ENCODE data around the gene MTHFSD.
A peak's percentile ranks its signal among the peaks of the same experiment; 100 is the strongest.

The MTHFSD gene

DNA sequence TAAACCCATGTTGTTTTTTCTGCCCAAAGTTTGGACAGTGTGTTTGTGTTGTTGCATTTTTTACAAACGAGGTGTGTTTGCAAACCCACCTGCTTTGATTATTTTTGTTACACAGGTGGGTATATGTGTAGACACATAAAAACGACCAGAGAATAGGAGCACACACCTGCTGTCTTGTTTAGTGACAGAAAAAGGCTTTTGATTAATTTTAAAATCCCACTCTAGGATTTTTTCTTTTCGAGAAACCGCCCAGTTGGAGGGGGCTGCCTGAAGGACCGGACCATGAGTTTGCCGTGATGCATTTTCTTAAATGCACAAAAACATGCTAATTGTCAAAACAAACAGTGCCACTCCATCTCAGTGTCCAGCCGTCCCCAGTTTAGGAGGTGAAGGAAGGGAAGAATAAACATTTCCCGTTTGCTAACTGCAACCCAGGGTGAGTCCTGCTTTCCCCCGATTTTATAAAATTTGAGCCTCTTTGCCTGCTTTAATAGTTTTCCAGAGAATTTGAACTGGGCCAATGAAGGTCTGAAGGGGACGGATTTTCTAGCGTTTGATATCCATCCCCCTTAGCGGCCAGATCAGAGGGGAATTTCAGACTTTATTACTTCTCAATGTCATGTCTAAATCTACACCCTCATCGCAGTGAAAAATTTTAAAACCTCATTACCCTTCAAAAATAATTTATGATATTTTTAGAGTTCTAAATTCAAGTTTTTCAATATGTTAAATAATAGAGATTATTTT lies 14.8 kb upstream of the MTHFSD start:
- no peak for DNase-seq

DNA sequence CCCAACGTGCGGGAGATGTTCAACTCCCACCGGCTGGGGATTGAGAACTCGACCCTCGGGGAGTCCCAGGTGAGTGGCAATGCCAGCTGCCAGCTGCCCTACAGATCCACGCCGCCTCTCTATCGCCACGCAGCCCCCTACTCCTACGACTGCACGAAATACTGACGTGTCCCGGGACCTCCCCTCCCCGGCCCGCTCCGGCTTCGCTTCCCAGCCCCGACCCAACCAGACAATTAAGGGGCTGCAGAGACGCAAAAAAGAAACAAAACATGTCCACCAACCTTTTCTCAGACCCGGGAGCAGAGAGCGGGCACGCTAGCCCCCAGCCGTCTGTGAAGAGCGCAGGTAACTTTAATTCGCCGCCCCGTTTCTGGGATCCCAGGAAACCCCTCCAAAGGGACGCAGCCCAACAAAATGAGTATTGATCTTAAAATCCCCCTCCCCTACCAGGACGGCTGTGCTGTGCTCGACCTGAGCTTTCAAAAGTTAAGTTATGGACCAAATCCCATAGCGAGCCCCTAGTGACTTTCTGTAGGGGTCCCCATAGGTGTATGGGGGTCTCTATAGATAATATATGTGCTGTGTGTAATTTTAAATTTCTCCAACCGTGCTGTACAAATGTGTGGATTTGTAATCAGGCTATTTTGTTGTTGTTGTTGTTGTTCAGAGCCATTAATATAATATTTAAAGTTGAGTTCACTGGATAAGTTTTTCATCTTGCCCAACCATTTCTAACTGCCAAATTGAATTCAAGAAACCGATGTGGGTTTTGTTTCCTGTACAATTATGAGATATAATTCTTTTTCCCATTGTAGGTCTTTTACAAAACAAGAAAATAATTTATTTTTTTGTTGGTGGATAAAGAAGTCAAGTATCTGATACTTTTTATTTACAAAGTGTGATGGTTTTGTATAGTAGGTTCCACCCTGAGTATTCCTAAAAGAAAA lies 13.9 kb upstream of the MTHFSD start:
- DNase-seq, result no peak

DNA sequence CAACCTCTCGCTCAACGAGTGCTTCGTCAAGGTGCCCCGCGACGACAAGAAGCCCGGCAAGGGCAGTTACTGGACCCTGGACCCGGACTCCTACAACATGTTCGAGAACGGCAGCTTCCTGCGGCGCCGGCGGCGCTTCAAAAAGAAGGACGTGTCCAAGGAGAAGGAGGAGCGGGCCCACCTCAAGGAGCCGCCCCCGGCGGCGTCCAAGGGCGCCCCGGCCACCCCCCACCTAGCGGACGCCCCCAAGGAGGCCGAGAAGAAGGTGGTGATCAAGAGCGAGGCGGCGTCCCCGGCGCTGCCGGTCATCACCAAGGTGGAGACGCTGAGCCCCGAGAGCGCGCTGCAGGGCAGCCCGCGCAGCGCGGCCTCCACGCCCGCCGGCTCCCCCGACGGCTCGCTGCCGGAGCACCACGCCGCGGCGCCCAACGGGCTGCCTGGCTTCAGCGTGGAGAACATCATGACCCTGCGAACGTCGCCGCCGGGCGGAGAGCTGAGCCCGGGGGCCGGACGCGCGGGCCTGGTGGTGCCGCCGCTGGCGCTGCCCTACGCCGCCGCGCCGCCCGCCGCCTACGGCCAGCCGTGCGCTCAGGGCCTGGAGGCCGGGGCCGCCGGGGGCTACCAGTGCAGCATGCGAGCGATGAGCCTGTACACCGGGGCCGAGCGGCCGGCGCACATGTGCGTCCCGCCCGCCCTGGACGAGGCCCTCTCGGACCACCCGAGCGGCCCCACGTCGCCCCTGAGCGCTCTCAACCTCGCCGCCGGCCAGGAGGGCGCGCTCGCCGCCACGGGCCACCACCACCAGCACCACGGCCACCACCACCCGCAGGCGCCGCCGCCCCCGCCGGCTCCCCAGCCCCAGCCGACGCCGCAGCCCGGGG lies 12.9 kb upstream of the MTHFSD start:
- DNase-seq, result peak; percentile 56

DNA sequence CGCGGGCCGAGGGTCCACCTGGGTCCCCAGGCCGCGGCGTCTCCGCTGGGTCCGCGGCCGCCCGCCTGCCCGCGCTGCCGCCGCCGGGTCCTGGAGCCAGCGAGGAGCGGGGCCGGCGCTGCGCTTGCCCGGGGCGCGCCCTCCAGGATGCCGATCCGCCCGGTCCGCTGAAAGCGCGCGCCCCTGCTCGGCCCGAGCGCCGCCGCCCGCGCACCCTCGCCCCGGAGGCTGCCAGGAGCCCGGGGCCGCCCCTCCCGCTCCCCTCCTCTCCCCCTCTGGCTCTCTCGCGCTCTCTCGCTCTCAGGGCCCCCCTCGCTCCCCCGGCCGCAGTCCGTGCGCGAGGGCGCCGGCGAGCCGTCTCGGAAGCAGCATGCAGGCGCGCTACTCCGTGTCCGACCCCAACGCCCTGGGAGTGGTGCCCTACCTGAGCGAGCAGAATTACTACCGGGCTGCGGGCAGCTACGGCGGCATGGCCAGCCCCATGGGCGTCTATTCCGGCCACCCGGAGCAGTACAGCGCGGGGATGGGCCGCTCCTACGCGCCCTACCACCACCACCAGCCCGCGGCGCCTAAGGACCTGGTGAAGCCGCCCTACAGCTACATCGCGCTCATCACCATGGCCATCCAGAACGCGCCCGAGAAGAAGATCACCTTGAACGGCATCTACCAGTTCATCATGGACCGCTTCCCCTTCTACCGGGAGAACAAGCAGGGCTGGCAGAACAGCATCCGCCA lies 12.1 kb upstream of the MTHFSD start:
- peak; percentile 82 for DNase-seq

DNA sequence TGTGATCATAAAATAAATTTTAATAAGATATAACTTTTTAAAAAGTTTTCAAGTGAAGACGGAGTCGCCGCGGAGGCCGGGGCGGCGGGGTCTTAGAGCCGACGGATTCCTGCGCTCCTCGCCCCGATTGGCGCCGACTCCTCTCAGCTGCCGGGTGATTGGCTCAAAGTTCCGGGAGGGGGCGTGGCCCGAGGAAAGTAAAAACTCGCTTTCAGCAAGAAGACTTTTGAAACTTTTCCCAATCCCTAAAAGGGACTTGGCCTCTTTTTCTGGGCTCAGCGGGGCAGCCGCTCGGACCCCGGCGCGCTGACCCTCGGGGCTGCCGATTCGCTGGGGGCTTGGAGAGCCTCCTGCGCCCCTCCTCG lies 11.5 kb upstream of the MTHFSD start, which contains the start of gene FOXC2:
TSS of gene FOXC2 (plus strand) at position 229 of the 365 bp plus-strand sequence. CDS start 507 bp downstream, outside the sequence.
- peak; percentile 97 for DNase-seq

DNA sequence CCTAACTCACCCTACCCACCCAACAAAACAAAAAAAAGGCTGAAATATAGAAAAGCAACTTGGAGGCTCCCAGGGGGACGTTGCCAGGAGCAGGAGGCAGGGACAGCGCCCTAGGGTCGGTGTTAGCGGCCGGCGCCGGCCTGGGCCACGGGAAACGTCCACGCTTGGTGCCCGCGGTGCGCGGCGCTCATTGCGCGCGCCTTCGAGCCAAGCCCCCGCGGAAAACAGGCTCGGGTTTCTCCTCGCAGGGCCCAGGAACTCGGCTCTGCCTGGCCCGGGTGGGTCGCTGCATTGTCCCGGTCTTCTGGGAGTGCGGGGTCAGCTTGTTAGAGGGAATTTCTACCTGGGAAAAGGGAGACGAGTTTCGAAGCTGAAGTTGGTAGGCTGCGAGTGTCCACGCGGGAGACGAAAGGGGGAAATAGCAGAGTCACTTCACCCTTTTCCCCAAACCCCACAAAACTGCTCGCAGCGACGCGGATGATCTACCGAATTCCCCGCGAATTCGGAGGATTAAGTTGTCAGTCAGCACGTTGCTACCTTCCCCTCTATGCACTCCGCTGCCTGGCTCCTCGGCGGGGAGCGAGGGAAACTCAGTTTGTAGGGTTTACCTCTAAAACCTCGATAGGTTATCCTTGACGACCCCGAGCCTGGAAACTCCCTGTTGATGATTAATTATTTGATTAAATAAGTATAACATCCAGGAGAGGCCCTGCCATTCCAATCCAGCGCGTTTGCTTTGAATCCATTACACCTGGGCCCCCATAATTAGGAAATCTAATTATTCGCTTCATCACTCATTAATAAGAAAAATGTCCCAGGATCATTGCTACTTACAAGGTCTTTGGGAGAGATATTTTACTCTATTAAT lies 10.8 kb upstream of the MTHFSD start:
- no peak for DNase-seq

DNA sequence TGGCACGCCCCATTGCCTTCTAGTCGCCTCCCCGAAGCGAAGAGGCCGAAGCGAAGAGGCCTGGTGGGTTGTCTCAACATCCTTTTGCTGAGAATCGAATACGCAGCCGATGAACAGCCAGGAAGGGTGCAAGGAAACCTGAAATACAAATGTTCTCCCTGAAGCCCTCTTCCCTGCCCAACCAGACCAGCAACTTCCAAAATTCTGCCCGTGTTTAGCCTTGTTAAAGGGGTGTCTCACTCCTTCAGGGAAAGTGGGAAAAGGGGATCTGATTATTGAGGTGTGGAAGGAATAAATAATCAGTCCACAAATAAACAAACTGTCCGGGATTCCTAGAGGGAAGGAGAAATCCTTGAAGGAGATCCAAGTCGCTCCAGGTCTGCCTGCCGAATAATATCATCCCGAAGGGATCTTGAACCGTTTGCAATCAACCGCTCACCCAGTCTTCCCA lies 10.2 kb upstream of the MTHFSD start:
- DNase-seq, result no peak

DNA sequence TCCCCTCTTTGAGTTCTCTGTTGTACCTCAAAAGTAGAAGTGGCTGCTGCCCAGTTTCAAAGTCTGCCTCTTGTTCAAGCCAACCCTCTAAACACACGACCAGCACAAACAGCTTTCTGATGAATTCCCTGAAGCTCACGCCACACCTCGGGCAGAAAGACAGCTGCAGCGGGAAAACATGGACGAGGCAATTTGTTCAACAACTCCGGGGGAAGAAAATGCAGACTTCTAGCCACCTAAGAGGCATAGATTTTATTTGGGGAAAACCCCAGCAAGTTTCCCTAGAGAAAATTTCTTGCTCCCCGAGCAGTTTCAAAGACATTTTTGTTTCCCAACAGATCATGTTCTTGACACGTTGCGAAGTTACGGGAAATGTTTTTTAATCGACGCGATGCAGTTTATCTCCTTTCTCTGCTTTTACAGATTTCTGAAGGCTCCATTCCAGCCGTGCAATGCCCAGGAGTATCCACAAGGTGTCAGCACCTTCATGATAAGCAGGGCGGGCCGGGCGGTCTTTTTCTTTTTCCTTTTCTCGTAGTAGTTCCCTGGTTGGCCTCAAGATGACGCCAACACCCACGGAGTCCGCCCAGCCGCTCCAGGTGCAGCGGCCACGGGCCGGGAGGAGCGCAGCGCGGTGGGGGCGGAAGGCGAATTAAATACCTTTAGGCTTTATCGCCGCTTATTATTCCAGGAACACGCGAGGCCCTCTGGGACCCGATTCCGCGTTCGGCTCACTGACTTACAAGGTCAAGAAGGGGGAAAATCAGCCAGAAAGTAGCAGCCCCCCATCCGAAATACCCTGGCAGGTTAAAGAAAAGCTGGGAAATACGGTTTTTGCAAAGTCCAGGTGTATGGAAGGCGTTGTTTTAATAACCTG lies 8.7 kb upstream of the MTHFSD start:
- peak; percentile 89 for DNase-seq

DNA sequence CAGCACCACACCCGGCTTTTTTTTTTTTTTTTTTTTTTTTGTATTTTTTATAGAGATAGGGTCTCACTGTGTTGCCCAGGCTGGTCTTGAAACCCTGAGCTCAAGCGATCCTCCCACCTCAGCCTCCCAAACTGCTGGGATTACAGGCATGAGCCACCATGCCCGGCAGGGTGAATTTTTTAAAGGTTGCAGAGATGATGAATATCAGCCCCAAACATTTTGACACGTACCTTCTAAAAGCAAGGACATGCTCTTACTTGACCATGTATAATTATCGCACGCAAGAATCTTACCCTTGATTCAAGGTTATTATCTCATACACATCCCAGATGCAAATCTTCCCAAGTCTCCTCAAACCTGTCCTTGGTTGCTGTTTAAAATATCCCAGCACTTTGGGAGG lies 7.3 kb upstream of the MTHFSD start:
- no peak for DNase-seq

DNA sequence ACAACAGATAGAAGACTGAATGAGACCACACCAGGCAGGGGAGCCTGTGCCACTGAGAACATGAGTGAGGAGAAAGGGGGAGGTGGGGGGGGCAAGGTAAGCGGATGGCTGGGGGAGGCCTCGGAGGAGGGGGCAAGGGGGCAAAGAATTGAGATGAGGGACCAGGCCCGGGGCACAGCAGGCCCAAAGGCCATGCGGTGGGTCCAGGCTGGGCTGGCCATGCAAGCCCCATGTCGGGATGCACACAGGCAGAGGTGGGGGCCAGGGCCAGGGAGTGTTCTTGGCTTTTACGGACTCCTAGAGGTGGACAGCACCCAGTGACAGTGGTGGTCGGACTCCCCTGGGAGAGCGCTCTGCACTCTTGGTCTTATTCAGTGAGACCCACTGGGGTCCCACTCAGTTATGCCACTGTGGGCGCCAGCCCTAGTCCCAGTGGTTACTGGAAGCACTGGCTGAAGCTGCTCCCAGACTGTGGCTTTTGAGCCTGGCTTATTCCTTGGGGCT lies 4.8 kb upstream of the MTHFSD start:
- no peak for DNase-seq

DNA sequence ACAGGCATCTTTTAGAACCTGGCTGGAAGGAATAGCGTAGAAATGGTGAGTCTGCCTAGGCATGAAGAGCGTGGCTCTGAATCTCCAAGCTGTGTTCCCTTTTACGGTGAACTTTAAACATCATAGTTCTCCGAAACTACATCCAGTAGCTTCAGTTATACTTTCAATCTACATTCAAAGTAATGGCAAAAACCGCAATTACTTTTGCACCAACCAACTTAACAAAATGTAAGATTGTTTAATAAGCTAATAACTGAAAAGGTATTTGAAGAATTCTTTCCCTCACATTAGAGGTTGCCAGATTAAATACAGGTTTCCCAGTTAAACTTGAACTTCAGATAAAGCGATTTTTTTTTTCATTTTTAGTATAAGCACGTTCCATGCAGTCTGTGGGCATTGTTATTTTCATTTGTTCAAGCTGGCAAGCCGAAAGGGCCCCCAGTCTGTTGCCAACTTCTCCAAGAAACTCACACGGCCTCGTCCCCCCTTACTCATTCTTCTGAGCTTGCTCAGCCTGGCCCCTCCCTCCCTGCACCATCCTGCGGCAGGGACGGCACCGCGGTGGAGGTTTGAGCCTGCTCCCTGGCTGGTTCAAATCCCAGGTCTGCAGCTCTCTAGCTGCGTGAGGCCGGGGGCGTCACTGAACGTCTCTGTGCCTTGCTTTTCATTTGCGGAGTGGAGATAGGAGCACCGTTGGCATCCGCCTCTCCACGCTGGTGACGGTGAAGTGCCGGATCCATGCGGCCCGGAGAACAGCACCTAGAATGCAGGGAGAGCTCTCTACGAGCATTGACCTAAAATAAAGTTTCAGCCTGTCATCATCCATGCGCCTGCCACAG lies 3.5 kb upstream of the MTHFSD start:
- no peak for DNase-seq

DNA sequence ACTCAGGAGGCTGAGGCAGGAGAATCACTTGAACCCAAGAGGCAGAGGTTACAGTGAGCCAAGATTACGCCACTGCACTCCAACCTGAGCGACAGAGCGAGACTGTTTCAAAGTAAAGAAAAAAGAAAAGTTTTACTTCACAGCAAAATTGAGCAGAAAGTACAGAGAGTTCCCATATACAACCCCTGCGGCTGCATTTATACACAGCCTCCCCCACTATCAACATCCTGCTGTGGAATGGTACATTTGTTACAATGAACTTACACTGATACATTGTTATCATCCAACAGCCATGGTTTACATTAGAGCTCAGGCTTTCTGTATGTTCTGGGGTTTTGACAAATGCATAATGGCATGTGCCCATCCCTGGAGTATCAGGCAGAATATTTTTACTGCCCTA lies 2.6 kb upstream of the MTHFSD start:
- no peak for DNase-seq

DNA sequence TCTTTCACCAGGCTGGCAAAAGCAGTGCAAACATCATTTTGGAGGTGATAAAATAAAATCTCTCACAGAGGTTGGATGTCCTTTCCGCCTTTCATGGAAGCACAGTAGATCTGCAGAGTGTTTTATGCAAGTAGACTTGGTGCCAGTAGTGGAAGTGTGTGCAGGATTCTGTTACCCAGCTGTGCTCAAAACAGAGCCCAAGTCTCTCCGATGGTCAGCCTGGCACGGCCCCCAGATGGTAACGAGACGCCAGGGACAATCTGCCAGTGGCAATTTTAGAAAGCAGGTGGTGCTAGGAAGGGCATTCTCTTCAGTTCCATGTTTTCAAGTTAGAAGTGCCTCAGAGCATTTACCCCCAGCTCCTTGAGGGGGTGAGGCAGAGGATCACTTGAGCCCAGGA lies 1.5 kb upstream of the MTHFSD start:
- no peak for DNase-seq

DNA sequence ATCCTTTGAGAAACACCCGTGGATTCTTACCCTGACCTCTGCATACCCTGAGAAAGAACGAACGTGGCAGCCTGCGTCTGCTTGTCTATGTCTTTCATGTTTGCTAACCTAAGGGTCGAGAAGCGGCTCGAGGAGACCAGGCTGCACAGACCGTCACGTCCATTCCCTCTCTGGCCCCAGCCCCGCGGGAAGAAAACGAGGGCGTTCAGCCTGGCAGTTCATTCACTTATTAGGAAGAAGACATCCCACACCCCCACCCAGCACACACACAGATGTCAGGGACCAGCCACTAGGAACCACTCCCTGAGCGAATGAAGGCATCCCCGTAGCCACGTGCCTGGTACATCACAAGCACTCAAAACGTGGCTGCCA lies 655 bp upstream of the MTHFSD start:
- DNase-seq, result no peak

DNA sequence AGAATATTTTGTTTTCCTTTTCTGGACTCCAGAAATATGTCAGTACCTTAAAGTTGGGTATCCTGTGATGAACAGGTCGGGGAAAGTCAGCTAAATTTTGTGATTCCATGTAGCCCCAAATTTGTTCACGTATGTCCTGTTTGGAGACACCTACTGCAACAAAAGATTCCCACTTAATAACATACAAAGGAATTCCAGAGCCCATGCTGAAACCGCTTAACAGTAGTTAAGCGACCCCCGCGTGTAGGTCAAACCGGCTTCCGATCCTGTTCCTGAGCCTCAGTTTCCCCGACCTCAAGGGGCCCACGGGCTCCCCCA lies 477 bp downstream of the MTHFSD start:
- no peak for DNase-seq

DNA sequence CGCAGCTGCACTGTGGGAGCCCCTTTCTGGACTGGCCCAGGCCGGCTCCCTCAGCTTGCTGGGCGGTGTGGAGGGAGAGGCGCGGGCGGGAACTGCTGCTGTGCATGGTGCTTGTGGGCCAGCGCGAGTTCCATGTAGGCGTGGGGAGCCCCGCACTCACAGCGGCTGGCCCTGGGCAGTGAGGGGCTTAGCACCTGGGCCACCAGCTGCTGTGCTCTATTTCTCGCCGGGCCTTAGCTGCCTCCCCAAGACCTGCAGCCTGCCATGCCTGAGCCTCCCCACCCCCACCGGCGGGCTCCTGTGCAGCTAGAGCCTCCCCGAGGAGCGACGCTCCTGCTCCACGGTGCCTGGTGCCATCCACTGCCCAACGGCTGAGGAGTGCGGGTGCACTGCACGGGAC lies 1.7 kb downstream of the MTHFSD start:
- DNase-seq, result no peak

DNA sequence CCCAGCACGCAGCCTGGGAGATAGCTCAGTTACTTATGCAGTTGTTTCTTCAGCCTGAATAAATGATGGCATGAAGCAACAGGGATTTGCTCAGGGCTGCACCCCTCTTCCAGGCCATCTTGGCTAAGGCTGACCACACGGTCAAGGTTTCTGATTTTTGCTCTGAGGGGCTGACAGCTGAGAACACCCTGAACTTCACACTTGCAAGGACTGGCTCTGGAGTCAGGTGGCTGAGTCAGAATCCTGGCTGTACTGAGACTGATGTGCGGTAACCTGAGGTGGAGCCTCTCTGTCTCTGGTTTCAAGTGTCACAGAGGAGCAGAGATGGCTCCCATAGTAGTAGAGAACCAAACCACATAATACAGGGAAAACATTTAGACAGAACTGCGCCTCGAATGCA lies 4.8 kb downstream of the MTHFSD start:
- DNase-seq, result no peak

DNA sequence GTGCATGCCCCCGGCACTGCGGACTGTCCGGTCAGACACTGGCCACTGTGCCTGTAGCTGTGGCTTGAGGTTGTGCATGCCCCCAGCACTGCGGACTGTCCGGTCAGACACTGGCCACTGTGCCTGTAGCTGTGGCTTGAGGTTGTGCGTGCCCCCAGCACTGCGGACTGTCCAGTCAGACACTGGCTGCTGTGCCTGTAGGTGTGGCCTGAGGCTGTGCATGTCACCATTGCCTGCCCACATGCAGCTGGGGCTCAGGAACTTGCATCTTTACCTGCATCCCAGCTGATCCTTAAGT lies 5.2 kb downstream of the MTHFSD start:
- no peak for DNase-seq
